H1 (cell line): Measurements from ENCODE around the gene CAV3. TPM values are rescaled to one million over a fixed set of nuclear protein-coding genes. Genes with fewer than 3 reads are reported as not detected.

Experiments used
- CTCF ChIA-PET: fragments of 300-600 bp; sonication (Branson Sonifier 250); formaldehyde crosslinking; loops from one replicate; lab custom pipeline; 2021; ENCODE audit not compliant: partially characterized antibody; lab: Charles Lee
- POLR2A ChIA-PET: fragments of 300-600 bp; sonication (Branson Sonifier 250); formaldehyde crosslinking; loops from one replicate; lab custom pipeline; 2021; ENCODE audit warnings: inconsistent platforms; ENCODE audit not compliant: partially characterized antibody; lab: Charles Lee
- DNase-seq, 2 experiments: peaks; one replicate each; pipeline versions ENCODE4 v3.0.0 to v3.0.0-alpha.2; 2010 to 2022; ENCODE audit warnings: low spot score in 2 of 2, low read depth in 1 of 2, mixed read lengths in 1 of 2
- FAIRE-seq: peaks from 2 replicates; lab custom pipeline; 2011; peaks lifted over from hg19 to GRCh38; lab: Jason Lieb, UNC
- H2AFZ ChIP-seq: 2 replicates; pipeline ENCODE4 v1.8.1; 2012; ENCODE audit warnings: low read length, inconsistent platforms
- H2AK5ac ChIP-seq: 2 replicates; pipeline ENCODE4 v1.6.1; 2013; ENCODE audit warnings: low read depth, low read length
- H2BK120ac ChIP-seq: replicated peaks from 2 replicates; pipeline ENCODE3; 2013; ENCODE audit warnings: low read depth, low read length, inconsistent platforms
- H2BK12ac ChIP-seq: 2 replicates; pipeline ENCODE4 v1.6.1; 2013; ENCODE audit warnings: low read depth, low read length
- H2BK15ac ChIP-seq: 2 replicates; pipeline ENCODE4 v1.6.1; 2013; ENCODE audit warnings: low read length
- H2BK20ac ChIP-seq: 2 replicates; pipeline ENCODE4 v1.6.1; 2013; ENCODE audit warnings: low read length
- H2BK5ac ChIP-seq: 2 replicates; pipeline ENCODE4 v1.6.1; 2013; ENCODE audit warnings: low read depth, low read length
- H3K14ac ChIP-seq: 2 replicates; pipeline ENCODE4 v1.6.1; 2013; ENCODE audit warnings: inconsistent platforms; ENCODE audit not compliant: insufficient read length
- H3K18ac ChIP-seq: 2 replicates; pipeline ENCODE4 v1.6.1; 2013; ENCODE audit warnings: low read length; ENCODE audit errors: extremely low read depth
- H3K23ac ChIP-seq: 2 replicates; pipeline ENCODE4 v1.6.1; 2013; ENCODE audit warnings: inconsistent platforms; ENCODE audit not compliant: insufficient read length
- H3K23me2 ChIP-seq: 2 replicates; pipeline ENCODE4 v1.6.1; 2013; ENCODE audit warnings: low read depth, low read length
- H3K27ac ChIP-seq: 2 replicates; pipeline ENCODE4 v1.6.1; 2011; ENCODE audit warnings: low read depth, low read length, inconsistent platforms
- H3K27me3 ChIP-seq, 4 experiments: replicated peaks in 1 of 4; 1 replicate in 1 of 4; 2 replicates in 3 of 4; pipeline versions ENCODE4 v1.6.1 to v1.8.1; 2011 to 2013; ENCODE audit warnings: low read length in 3 of 4, mild to moderate bottlenecking in 3 of 4, inconsistent platforms in 2 of 4, mixed read lengths in 2 of 4, moderate library complexity in 1 of 4; ENCODE audit not compliant: control insufficient read depth in 3 of 4, insufficient read depth in 3 of 4; ENCODE audit errors: extremely low read depth in 1 of 4
- H3K36me3 ChIP-seq, 4 experiments: 2 replicates each; pipeline versions ENCODE4 v1.6.1 to v1.8.1; 2011 to 2013; ENCODE audit warnings: mild to moderate bottlenecking in 4 of 4, low read length in 3 of 4, moderate library complexity in 2 of 4, control low read depth in 1 of 4, inconsistent platforms in 1 of 4; ENCODE audit not compliant: insufficient read depth in 4 of 4, control insufficient read depth in 2 of 4
- H3K4ac ChIP-seq: replicated peaks from 2 replicates; pipeline ENCODE3; 2013; ENCODE audit warnings: low read length, low read depth, mixed read lengths, inconsistent platforms; ENCODE audit not compliant: insufficient read length
- H3K4me1 ChIP-seq, 4 experiments: replicated peaks in 1 of 4; 1 replicate in 1 of 4; 2 replicates in 3 of 4; pipeline versions ENCODE4 v1.6.1 to v1.8.1; 2011 to 2013; ENCODE audit warnings: low read length in 3 of 4, inconsistent platforms in 2 of 4, mixed read lengths in 1 of 4; ENCODE audit not compliant: insufficient read depth in 4 of 4, control insufficient read depth in 3 of 4
- H3K4me2 ChIP-seq, 2 experiments: 2 replicates each; pipeline versions ENCODE4 v1.6.1 to v1.8.1; 2011 to 2013; ENCODE audit warnings: low read depth in 2 of 2, low read length in 2 of 2, control low read depth in 1 of 2, inconsistent platforms in 1 of 2, mild to moderate bottlenecking in 1 of 2; ENCODE audit not compliant: insufficient read depth in 1 of 2
- H3K4me3 ChIP-seq, 4 experiments: fragments of 200-600, 300-600 bp in 1 of 4; sonication (generic), shearing (Covaris generic), sonication (Bioruptor Twin) in 1 of 4; 2 replicates each; pipeline versions ENCODE4 v1.5.1 to v1.8.1; 2011 to 2016; ENCODE audit warnings: low read length in 4 of 4, low read depth in 3 of 4, control low read depth in 2 of 4, inconsistent platforms in 2 of 4, mild to moderate bottlenecking in 2 of 4, mixed read lengths in 1 of 4, moderate library complexity in 1 of 4; ENCODE audit not compliant: insufficient read depth in 2 of 4; ENCODE audit errors: extremely low read depth in 1 of 4
- H3K56ac ChIP-seq: replicated peaks from 2 replicates; pipeline ENCODE3; 2013; ENCODE audit warnings: low read depth, mild to moderate bottlenecking, mixed read lengths, low read length, inconsistent platforms; ENCODE audit not compliant: insufficient read length
- H3K79me1 ChIP-seq: 2 replicates; pipeline ENCODE4 v1.6.1; 2013; ENCODE audit warnings: low read depth, low read length, control low read depth
- H3K79me2 ChIP-seq, 2 experiments: 2 replicates each; pipeline versions ENCODE4 v1.6.1 to v1.8.1; 2012 to 2013; ENCODE audit warnings: low read length in 2 of 2, mild to moderate bottlenecking in 2 of 2, inconsistent platforms in 1 of 2; ENCODE audit not compliant: insufficient read depth in 2 of 2, control insufficient read depth in 1 of 2
- H3K9ac ChIP-seq, 4 experiments: replicated peaks in 1 of 4; 1 replicate in 1 of 4; 2 replicates in 3 of 4; pipeline versions ENCODE4 v1.6.1 to v1.8.1; 2011 to 2013; ENCODE audit warnings: low read depth in 3 of 4, low read length in 3 of 4, control low read depth in 2 of 4, mild to moderate bottlenecking in 2 of 4, moderate library complexity in 2 of 4, inconsistent platforms in 1 of 4; ENCODE audit errors: extremely low read depth in 1 of 4
- H3K9me3 ChIP-seq, 2 experiments: 2 replicates each; pipeline versions ENCODE4 v1.6.1 to v1.8.1; 2012 to 2013; ENCODE audit warnings: mild to moderate bottlenecking in 2 of 2, moderate library complexity in 2 of 2, control low read depth in 1 of 2, inconsistent platforms in 1 of 2, low read depth in 1 of 2, low read length in 1 of 2, mixed read lengths in 1 of 2; ENCODE audit not compliant: insufficient read depth in 2 of 2
- H4K20me1 ChIP-seq, 2 experiments: replicated peaks in 1 of 2; 2 replicates each; pipeline versions ENCODE3 to v1.8.1; 2011 to 2013; ENCODE audit warnings: inconsistent platforms in 2 of 2, low read length in 2 of 2, mild to moderate bottlenecking in 1 of 2; ENCODE audit not compliant: insufficient read depth in 2 of 2, control insufficient read depth in 1 of 2
- H4K5ac ChIP-seq: 2 replicates; pipeline ENCODE4 v1.6.1; 2013; ENCODE audit warnings: low read length, low read depth, mixed read lengths, inconsistent platforms; ENCODE audit not compliant: insufficient read length
- H4K8ac ChIP-seq: 2 replicates; pipeline ENCODE4 v1.8.0; 2013; ENCODE audit warnings: mild to moderate bottlenecking, moderate library complexity, low read length, inconsistent platforms; ENCODE audit not compliant: insufficient read depth; ENCODE audit errors: extremely low read depth
- H4K91ac ChIP-seq: replicated peaks from 2 replicates; pipeline ENCODE3; 2013; ENCODE audit warnings: low read length, mixed read lengths, inconsistent platforms; ENCODE audit not compliant: insufficient read length
- GABPA ChIP-seq: IDR thresholded peaks from 2 replicates; pipeline ENCODE4 v1.6.1; 2011; ENCODE audit warnings: mild to moderate bottlenecking, low read length, moderate library complexity, borderline replicate concordance; ENCODE audit not compliant: insufficient read depth
- PHF8 ChIP-seq: fragments of 200-600 bp; sonication (generic); conservative IDR thresholded peaks from 2 replicates; pipeline ENCODE4 v1.7.1; 2012; ENCODE audit warnings: low read depth, mild to moderate bottlenecking, inconsistent platforms, low read length, moderate library complexity
- RFX5 ChIP-seq: IDR thresholded peaks from 2 replicates; pipeline ENCODE4 v1.6.1; 2011; ENCODE audit warnings: low read depth, low read length, improper control_type of control experiment, borderline replicate concordance
- WGBS, 2 experiments: shearing (Covaris generic) in 1 of 2; methylation state at CpG; one replicate each; pipeline versions ENCODE4 v1.1.6 to v1.1.7; 2013 to 2015; ENCODE audit warnings: low lambda C conversion rate in 2 of 2, mixed read lengths in 2 of 2, inconsistent platforms in 1 of 2, low coverage in 1 of 2, missing lambda C conversion rate in 1 of 2; ENCODE audit not compliant: insufficient replicate concordance in 2 of 2, insufficient coverage in 1 of 2, insufficient read length in 1 of 2; ENCODE audit errors: extremely low coverage in 1 of 2, missing lambda C conversion rate in 1 of 2; 5-methylcytosine and 5-hydroxymethylcytosine counted together
- polyA plus RNA-seq, 7 experiments: library from polyadenylated mRNA; depleted of rRNA in 3 of 7; stranded (reverse) in 5 of 7; unstranded in 2 of 7; fragments of >200 nt in 5 of 7; fragments of 200-250 nt in 2 of 7; gene quantifications; 1 replicate in 5 of 7; 2 replicates in 1 of 7; 4 replicates in 1 of 7; pipeline versions ENCODE4 v1.2.1 to v1.2.3, GENCODE V29; 2011 to 2013; ENCODE audit warnings: missing spikeins in 2 of 7, mixed read lengths in 2 of 7
- total RNA-seq: library from RNA; stranded (reverse); fragmentation: NEBNext Ultra II Directional; extraction: Animal tissue kit (Norgen Biotek cat#: 25700); gene quantifications from 2 replicates; pipeline ENCODE4 v1.2.1, GENCODE V29; 2021

The CAV3 gene
- total and polyA plus RNA-seq, 2 of the 8 experiments (the other 6 are each of a cell fraction or from before 2014, with no cell fraction given): not detected

GRCh38 chr3:8766148-8766547 is 32.5 kb downstream of the CAV3 start:
- H4K20me1 ChIP-seq: peaks cover 2 to 3% of the 10 kb centered on the region in 2 experiments
- no peak overlapping the region for H3K4ac ChIP-seq
- H3K18ac ChIP-seq: no peak overlapping the region
- no peak overlapping the region for H2BK12ac ChIP-seq
- H3K79me1 ChIP-seq: no peaks in the 10 kb centered on the region
- POLR2A ChIA-PET: no interaction called here
- no peak overlapping the region for H3K4me2 ChIP-seq
- no peak overlapping the region for H2BK120ac ChIP-seq
- peaks cover 24 to 38% (median 37%) of the 10 kb centered on the region in 4 experiments for H3K27me3 ChIP-seq
- H2BK15ac ChIP-seq: no peak overlapping the region
- no peak for FAIRE-seq
- H3K14ac ChIP-seq: no peak overlapping the region
- CTCF ChIA-PET: interaction anchor here (0.6 to 3.1 kb wide), 8 partner anchors 10 to 1159 kb away, joined by 3 to 14 read pairs (median 5); no protein-coding TSS in a partner anchor
- H3K4me1 ChIP-seq: peaks cover 0 to 17% (median 8%) of the 10 kb centered on the region in 4 experiments; a peak in 6 of 7 replicates
- no peaks in the 10 kb centered on the region for H3K36me3 ChIP-seq
- no peak overlapping the region for H4K5ac ChIP-seq
- no peak overlapping the region for H4K8ac ChIP-seq
- H3K56ac ChIP-seq: no peak overlapping the region
- no peak overlapping the region for H3K4me3 ChIP-seq
- H4K91ac ChIP-seq: no peak overlapping the region
- no peak overlapping the region for H3K23ac ChIP-seq
- H3K79me2 ChIP-seq: no peaks in the 10 kb centered on the region
- no peak overlapping the region for H2AK5ac ChIP-seq
- 93% methylated on average over 2 of the region's 2 CpGs; no CpG with 5 or more reads in 1 of the 2 experiments for WGBS, 2 experiments
- peak in 1 of 2 experiments; percentile 24 for DNase-seq
- H3K27ac ChIP-seq: no peak overlapping the region
- peaks cover 2% of the 10 kb centered on the region; the same call in 1 of the 2 replicates for H3K23me2 ChIP-seq
- H2BK5ac ChIP-seq: no peak overlapping the region
- H2BK20ac ChIP-seq: no peak overlapping the region
- H2AFZ ChIP-seq: no peak overlapping the region
- no peaks in the 10 kb centered on the region for H3K9me3 ChIP-seq
- H3K9ac ChIP-seq: no peak overlapping the region
- TF ChIP-seq PHF8 (no peak), RFX5 (no peak), GABPA (no peak)
